ENCODE measurements around the gene CLSTN2.

- TF ChIP-seq CTCF (IDR thresholded peaks at IDR 0.05) (no peak), POLR2A (IDR thresholded peaks at IDR 0.05) (no peak), EP300 (IDR thresholded peaks at IDR 0.05) (no peak)
Measured at GRCh38 chr3:140497331-140497730, 562.3 kb downstream of the CLSTN2 start.
